ENCODE measurements around the gene SDHAF1. TPM values are rescaled to one million over a fixed set of nuclear protein-coding genes. Genes with fewer than 3 reads are reported as not detected.
"Not testable (repeated sequence)": the region's sequence is repeated elsewhere in the genome, so short reads cannot be mapped to it uniquely, and the experiment has no call there.

SDHAF1 gene, protein sequence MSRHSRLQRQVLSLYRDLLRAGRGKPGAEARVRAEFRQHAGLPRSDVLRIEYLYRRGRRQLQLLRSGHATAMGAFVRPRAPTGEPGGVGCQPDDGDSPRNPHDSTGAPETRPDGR
- total RNA-seq = 8.3 TPM

DNA sequence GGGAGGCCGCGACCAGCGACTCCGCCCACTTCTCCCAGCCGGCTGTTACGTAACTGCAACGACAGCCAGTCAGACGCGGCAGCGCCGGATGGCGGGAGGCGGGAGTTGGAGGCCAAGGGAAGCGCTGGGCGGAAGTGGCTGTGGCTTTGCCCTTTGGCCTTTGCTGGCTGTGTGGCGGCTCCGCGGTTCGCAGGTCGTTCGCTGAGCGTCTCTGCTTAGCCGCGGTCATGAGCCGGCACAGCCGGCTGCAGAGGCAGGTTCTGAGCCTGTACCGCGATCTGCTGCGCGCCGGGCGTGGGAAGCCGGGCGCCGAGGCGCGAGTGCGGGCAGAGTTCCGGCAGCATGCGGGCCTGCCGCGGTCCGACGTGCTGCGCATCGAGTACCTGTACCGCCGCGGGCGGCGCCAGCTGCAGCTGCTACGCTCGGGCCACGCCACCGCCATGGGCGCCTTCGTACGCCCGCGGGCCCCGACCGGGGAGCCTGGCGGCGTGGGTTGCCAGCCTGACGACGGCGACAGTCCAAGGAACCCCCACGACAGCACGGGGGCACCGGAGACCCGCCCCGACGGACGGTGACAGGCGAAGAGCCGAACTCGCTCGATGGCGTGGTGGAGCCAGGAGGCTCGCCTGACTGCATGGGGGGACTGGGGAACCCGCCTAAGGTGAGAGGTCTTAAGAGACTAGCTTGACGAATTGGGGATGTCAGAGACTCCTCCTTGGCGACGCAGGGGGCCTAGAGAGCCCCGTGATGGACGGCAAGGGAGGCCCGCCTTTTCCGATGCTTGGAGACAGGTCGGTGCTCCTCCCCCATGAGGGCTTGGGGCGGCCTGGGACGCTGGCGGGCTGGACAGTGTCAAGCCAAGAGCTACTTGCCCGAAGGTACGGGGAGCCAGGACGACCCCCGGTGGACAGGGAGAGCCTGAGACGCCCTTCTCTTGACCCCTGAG lies at the start of gene SDHAF1:
Gene SDHAF1 (plus strand): TSS at position 141 of the 946 bp plus-strand sequence. CDS start 87 bp downstream, at position 228.
- Histone ChIP-seq H3K4me3 (ENCODE audit: low read length) (peak within 1 kb of the TSS; percentile 70), H3K4me1 (ENCODE audit: insufficient read depth, low read length) (peaks cover 29% of the 10 kb centered on the region), H3K27me3 (ENCODE audit: insufficient read depth, low read length) (no peaks in the 10 kb centered on the region), H3K9me3 (ENCODE audit: low read depth, low read length) (no peaks in the 10 kb centered on the region)

DNA sequence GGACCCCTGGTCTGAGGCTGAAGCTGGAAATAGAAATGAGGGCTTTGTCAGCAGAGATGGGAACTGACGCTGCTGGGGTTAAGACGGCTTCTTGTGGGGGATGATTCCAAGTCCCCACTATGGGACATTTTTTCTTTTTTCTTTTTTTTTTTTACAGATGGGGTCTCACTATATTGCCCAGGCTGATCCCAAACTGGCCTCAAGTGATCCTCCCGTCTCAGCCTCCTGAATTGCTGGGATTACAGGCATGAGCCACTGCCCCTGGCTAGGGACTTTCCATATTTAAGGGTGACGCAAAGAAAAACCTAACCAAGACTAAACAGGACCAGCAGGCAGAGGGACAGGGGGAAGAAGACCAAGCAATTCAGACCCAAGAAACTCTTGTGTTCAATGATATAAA lies 48.8 kb upstream of the SDHAF1 start:
- no peaks in the 10 kb centered on the region for H3K9me3 ChIP-seq (ENCODE audit: low read depth, low read length)
- H3K4me3 ChIP-seq (ENCODE audit: low read length) = no peak overlapping the region
- no peaks in the 10 kb centered on the region for H3K27me3 ChIP-seq (ENCODE audit: insufficient read depth, low read length)
- H3K4me1 ChIP-seq (ENCODE audit: insufficient read depth, low read length) = no peaks in the 10 kb centered on the region

DNA sequence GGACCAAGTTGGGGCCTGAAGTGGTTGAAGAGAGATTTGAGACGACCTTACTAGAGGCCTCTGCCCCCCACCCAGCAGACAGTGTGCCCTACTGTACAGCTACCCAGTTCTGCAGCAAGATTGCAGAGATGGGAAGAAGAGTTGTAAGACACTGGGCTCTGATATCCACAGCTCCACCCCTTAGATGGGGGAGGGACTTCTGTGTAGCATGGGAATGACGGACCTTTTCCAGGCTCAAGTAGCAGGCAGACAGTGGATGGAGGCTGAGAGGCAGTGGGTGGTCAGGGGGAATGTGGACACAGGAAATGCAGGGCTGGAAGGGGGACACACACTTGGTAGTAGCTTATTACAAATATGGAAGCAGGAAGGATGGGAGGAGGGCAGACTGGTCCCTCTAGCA lies 45.9 kb upstream of the SDHAF1 start:
- no peaks in the 10 kb centered on the region for H3K27me3 ChIP-seq (ENCODE audit: insufficient read depth, low read length)
- no peak overlapping the region for H3K4me3 ChIP-seq (ENCODE audit: low read length)
- no peaks in the 10 kb centered on the region for H3K9me3 ChIP-seq (ENCODE audit: low read depth, low read length)
- H3K4me1 ChIP-seq (ENCODE audit: insufficient read depth, low read length) = peaks cover 19% of the 10 kb centered on the region

DNA sequence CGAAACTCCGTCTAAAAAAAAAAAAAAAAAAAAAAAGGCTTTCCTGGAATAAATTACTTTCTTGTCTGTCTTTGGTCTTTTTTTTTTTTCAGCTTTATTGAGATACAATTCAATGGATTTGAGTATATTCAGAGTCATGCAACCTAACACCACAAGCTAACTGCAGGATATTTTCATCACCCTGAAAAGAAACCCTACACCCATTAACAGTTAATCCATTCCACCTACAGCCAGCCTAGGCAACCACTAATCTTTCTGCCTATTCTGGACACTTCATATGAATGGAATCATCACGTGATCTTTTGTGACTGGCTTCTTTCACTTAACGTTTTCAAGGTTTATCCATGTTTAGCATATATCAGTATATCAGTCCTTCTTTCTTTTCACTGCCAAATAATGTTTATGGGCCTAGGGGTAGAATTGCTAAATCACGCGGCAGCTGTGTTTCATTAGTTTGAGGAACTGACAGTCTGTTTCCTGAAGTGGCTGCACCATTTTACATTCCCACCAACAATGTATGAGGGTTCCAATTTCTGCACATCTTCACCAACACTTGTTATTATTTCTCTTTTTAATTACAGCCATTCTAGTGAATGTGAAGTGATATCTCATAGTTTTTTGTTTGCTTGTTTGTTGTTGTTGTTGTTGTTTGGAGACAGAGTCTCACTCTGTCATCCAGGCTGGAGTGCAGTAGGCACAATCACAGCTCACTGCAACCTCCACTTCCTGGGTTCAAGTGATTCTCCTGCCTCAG lies 38.9 kb upstream of the SDHAF1 start:
- Histone ChIP-seq H3K9me3 (ENCODE audit: low read depth, low read length) (no peaks in the 10 kb centered on the region), H3K4me3 (ENCODE audit: low read length) (no peak overlapping the region), H3K4me1 (ENCODE audit: insufficient read depth, low read length) (peaks cover 48% of the 10 kb centered on the region), H3K27me3 (ENCODE audit: insufficient read depth, low read length) (peaks cover 12% of the 10 kb centered on the region)

DNA sequence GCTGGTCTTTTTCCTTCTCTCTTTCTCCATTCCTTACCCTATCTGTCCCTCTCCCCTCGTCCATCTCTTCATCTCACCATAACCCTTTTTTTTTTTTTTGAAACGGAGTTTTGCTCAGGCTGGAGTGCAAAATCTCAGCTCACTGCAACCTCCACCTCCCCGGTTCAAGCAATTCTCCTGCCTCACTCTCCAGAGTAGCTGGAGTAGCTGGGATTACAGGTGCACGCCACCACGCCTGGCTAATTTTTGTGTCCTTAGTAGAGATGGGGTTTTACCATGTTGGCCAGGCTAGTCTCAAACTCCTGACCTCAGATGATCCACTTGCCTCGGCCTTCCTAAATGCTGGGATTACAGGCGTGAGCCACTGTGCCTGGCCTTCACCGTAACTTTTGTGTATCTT lies 37.6 kb upstream of the SDHAF1 start:
- Histone ChIP-seq H3K27me3 (ENCODE audit: insufficient read depth, low read length) (peaks cover 12% of the 10 kb centered on the region), H3K4me1 (ENCODE audit: insufficient read depth, low read length) (peaks cover 47% of the 10 kb centered on the region)
- not testable (repeated sequence) for H3K4me3 ChIP-seq (ENCODE audit: low read length); H3K9me3 ChIP-seq (ENCODE audit: low read depth, low read length)

DNA sequence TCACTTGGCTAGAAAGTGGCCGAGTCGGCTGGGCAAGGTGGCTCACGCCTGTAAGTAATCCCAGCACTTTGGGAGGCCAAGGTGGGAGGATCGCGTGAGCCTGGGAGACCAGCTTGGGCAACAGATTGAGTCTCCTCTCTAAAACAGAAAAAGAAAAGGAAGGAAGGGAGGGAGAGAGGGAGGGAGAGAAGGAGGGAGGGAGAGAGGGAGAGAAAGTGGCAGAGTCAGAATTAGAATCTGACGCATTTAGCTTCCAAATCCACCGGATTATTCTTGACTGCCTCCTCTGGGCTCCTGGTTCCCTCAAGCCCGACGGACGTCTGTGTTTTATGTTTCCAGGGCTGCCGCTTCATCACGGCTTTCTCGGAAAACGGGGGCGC lies 36.3 kb upstream of the SDHAF1 start:
- Histone ChIP-seq H3K4me1 (ENCODE audit: insufficient read depth, low read length) (peaks cover 34% of the 10 kb centered on the region), H3K9me3 (ENCODE audit: low read depth, low read length) (no peaks in the 10 kb centered on the region), H3K27me3 (ENCODE audit: insufficient read depth, low read length) (peaks cover 12% of the 10 kb centered on the region), H3K4me3 (ENCODE audit: low read length) (no peak overlapping the region)

DNA sequence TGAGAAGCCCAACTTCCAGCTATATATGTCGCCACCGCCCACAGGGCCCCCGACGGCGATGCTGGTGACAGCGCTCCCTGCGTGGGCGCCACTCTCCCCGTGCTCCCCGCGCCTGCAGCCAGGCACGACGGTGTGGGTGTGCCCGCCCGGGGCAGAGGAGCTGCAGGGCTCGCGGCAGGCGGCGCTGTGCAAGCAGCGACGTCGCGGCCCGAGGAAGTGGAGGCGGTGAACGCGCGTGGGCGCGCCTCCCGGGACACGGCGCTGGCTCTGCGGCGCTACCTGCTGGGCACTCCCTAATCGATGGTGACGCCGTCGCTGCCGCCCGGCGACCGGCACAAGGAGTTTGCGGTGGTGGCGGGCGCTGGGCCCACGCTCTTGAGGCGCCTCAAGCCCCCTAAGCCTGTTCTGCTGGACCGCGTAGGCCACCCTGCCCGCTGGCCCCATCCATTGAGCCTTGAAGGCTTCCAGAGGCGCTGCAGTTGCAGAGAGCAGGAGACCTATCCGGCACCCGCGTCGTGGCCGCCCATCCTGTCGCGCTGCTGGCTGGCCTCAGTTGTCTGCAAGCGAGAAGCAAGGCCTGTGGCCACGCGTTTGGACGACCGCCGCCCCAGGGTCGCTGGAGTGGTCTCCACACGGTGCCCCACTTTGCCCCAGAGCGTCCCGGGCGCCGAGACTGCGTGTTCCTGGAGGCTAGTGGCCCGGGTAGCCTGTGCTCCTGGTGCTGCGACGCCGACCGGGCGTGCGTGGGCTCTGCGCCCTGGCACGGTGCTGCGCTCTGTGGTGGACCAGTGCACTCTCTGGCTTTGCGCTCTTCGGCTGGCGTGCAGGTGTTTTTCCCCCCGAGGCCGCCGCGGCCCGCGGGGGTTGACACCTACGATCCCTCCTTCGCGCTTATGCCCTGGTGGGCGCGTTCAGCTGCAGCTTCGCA lies 35.7 kb upstream of the SDHAF1 start:
- Histone ChIP-seq H3K4me3 (ENCODE audit: low read length) (peak overlapping the region; percentile 8), H3K9me3 (ENCODE audit: low read depth, low read length) (no peaks in the 10 kb centered on the region)

DNA sequence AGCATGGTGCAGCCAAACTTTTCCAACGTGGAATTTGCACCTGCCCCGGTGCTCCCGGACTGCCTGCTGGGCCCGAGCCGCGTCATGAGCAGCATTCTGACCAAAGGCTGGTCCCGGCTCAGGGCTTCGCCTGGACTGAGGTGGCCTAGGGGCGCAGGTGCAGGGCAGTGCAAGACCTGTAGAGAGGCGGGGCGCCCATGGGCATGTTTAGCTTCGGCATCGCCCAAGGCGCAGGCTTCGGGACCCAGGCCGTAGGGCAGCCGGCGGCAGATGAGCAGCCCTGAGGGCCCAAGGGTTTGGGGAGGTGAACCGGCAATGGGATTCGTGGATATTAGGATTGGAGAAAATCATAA lies 35.0 kb upstream of the SDHAF1 start:
- Histone ChIP-seq H3K4me1 (ENCODE audit: insufficient read depth, low read length) (peaks cover 21% of the 10 kb centered on the region), H3K9me3 (ENCODE audit: low read depth, low read length) (no peaks in the 10 kb centered on the region), H3K4me3 (ENCODE audit: low read length) (no peak overlapping the region), H3K27me3 (ENCODE audit: insufficient read depth, low read length) (peaks cover 12% of the 10 kb centered on the region)

More for the DNA sequence above, 35.7 kb upstream of the SDHAF1 start:
- H3K4me1 ChIP-seq (ENCODE audit: insufficient read depth, low read length) = peaks cover 28% of the 10 kb centered on the region
- H3K27me3 ChIP-seq (ENCODE audit: insufficient read depth, low read length) = peaks cover 12% of the 10 kb centered on the region

DNA sequence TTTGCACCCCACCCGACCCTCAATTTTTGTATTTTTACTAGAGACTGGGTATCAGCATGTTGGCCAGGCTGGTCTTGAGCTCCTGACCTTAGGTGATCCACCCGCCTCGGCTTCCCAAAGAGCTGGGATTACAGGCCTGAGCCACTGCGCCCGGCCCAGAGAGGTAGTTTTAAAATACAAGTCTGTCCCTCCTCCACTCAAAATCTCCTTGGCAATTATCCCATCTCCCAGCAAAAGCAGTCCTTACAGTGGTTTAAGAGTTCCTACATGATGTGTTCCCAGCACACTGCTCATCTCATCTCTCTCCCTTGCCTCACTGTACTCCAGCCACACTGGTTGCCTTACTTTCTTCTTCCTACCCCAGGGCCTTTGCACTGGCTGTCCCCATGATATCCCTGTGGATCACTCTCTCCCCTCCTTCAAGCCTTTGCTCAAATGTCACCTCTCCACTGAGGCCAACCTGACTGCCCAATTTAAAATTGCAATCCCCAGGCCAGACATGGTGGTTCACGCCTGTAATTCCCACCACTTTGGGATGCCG lies 34.5 kb upstream of the SDHAF1 start:
- H3K9me3 ChIP-seq (ENCODE audit: low read depth, low read length) = no peaks in the 10 kb centered on the region
- H3K4me3 ChIP-seq (ENCODE audit: low read length) = no peak overlapping the region
- H3K27me3 ChIP-seq (ENCODE audit: insufficient read depth, low read length) = peaks cover 12% of the 10 kb centered on the region
- peaks cover 16% of the 10 kb centered on the region for H3K4me1 ChIP-seq (ENCODE audit: insufficient read depth, low read length)

DNA sequence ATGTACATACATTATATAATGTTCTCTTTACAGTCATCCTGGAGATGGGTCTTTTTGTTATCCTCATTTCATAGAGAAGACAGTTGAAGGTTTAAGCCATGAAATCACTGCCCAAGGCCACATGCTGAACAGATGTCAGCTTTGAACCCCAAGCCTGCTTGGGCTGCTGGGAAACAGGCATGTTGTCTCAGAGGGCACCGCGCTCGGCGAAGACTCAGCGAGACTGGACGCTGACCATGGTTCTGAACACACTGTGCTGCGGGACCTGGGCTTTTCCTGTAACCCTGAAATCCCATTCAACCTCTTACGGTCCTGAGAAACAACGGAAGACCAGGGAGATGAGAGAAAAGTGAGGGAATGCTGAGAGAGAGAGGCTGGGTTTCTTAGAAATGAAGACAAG lies 31.5 kb upstream of the SDHAF1 start:
- no peaks in the 10 kb centered on the region for H3K9me3 ChIP-seq (ENCODE audit: low read depth, low read length)
- H3K27me3 ChIP-seq (ENCODE audit: insufficient read depth, low read length) = peaks cover 12% of the 10 kb centered on the region
- no peak overlapping the region for H3K4me3 ChIP-seq (ENCODE audit: low read length)
- peaks cover 14% of the 10 kb centered on the region for H3K4me1 ChIP-seq (ENCODE audit: insufficient read depth, low read length)

DNA sequence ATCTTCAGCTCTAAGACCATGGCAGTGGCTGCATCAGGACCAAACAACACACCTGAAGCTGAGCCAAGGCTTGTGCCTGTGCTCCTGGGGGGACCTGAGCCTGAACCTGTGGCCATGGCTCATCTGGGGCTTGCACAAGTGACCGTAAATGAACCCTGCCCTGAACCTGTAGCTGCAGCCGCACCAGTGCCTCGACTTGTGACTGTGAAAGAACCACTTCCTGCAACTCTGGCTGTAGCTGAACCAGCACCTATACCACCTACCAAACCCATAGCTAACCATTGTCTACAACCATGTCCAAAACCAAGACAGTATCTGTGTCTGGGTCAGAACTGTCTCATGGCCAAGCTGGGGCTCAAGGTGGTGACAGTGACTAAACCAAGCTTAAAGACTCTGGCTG lies 28.2 kb upstream of the SDHAF1 start:
- H3K4me3 ChIP-seq (ENCODE audit: low read length) = no peak overlapping the region
- H3K27me3 ChIP-seq (ENCODE audit: insufficient read depth, low read length) = no peaks in the 10 kb centered on the region
- H3K4me1 ChIP-seq (ENCODE audit: insufficient read depth, low read length) = no peaks in the 10 kb centered on the region
- no peaks in the 10 kb centered on the region for H3K9me3 ChIP-seq (ENCODE audit: low read depth, low read length)

DNA sequence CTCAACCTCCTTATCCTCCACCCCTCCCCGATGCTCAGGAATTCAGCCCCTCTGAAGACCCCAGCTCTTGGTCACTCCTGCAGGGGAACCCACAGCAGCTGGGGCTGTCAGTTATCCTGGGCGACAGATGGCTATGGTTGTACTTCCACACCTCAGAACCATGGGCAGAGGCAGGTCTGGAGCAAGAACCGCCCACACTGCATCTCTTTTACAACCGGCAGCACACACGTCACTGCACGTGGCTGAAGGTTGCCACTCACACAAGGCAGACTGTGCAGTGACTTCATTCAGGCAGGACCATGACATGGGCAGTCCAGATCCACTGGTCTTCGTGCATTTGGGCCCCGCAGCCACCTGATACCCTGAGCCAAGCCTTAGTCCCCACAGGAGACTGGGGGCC lies 21.5 kb upstream of the SDHAF1 start:
- Histone ChIP-seq H3K4me1 (ENCODE audit: insufficient read depth, low read length) (no peaks in the 10 kb centered on the region), H3K9me3 (ENCODE audit: low read depth, low read length) (no peaks in the 10 kb centered on the region), H3K4me3 (ENCODE audit: low read length) (no peak overlapping the region), H3K27me3 (ENCODE audit: insufficient read depth, low read length) (no peaks in the 10 kb centered on the region)

DNA sequence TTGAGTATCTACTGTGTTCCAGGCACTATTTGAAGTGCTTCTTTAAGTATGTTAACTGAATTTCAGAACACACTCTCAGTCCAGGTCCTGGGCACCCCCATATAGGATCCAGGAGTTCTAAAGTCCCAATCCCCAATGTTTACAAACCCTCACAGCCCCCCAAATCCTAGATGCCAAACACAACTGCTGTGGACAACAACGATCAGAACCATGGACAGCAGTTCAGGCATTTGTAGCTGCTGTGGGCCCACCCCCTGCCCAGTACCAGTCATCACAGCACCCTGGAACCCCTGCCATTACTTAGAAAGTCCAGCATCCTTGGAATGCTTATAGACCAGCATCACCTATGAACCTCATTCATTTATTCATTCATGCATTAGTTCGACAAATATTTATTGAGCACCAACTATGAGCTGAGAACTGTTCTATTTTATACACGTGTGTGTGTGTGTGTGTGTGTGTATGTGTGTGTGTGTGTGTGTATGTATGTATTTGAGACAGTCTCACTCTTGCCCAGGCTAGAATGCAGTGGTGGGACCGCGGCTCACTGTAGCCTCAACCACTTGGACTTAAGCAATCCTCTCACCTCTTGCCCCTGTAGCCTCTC lies 19.3 kb upstream of the SDHAF1 start:
- Histone ChIP-seq H3K27me3 (ENCODE audit: insufficient read depth, low read length) (no peaks in the 10 kb centered on the region), H3K4me3 (ENCODE audit: low read length) (no peak overlapping the region), H3K9me3 (ENCODE audit: low read depth, low read length) (no peaks in the 10 kb centered on the region), H3K4me1 (ENCODE audit: insufficient read depth, low read length) (no peaks in the 10 kb centered on the region)
